Measurements from ENCODE around the gene MFSD6L.

MFSD6L gene

GRCh38 chr17:8835106-8835505 lies 35.9 kb upstream of the MFSD6L start:
- in situ Hi-C loops (cut with MboI; ENCODE audit: low pct_unique_long_range_greater_than_20kb, low sequenced_read_pairs, unreplicated experiment), result no loop called here
- no peak for TF ChIP-seq CTCF (IDR thresholded peaks at IDR 0.05; ENCODE audit: extremely low read depth, insufficient read depth, missing control alignments)
- DNase-seq (ENCODE audit: low spot score), result no peak

- DNase-seq (ENCODE audit: low spot score), result no peak
- in situ Hi-C loops (cut with MboI; ENCODE audit: low pct_unique_long_range_greater_than_20kb, low sequenced_read_pairs, unreplicated experiment), result no loop called here
- peak; percentile 61 for TF ChIP-seq CTCF (IDR thresholded peaks at IDR 0.05; ENCODE audit: extremely low read depth, insufficient read depth, missing control alignments)
These were observed 33.7 kb upstream of the MFSD6L start for GRCh38 chr17:8832711-8833352.

DNA sequence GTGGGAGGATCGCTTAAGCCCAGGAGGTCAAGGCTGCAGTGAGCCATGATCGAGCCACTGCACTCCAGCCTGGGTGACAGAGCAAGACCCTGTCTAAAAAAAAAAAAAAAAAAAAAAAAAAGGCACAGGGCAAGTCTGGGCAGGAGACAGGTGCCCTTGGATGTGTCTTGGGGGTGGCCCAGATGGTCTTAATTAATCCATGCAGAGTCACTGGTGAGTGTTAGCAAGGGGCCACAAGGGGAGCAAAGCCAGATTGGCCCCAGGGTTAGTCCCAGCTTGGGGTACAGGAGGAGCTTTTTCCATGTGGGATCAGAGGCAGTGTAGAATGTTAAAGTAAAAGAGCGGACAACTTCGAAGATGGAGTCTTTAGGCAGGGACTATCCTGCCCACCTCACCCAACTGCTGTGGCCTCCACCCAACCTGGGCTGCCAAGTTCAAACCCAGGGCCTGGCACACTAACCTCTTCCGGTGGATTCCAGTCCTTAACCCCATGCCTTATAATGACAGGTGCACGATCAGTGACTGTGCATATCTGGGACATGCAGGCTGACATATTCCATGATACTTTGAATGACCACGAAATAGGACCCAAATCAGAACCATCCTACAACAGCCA lies 32.2 kb upstream of the MFSD6L start:
- DNase-seq (ENCODE audit: low spot score), result no peak
- no peak for TF ChIP-seq CTCF (IDR thresholded peaks at IDR 0.05; ENCODE audit: extremely low read depth, insufficient read depth, missing control alignments)
- in situ Hi-C loops (cut with MboI; ENCODE audit: low pct_unique_long_range_greater_than_20kb, low sequenced_read_pairs, unreplicated experiment), result no loop called here

- no peak for DNase-seq (ENCODE audit: low spot score)
- no peak for TF ChIP-seq CTCF (IDR thresholded peaks at IDR 0.05; ENCODE audit: extremely low read depth, insufficient read depth, missing control alignments)
- in situ Hi-C loops (cut with MboI; ENCODE audit: low pct_unique_long_range_greater_than_20kb, low sequenced_read_pairs, unreplicated experiment), result no loop called here
These were observed 31.0 kb upstream of the MFSD6L start for GRCh38 chr17:8830141-8830540.

DNA sequence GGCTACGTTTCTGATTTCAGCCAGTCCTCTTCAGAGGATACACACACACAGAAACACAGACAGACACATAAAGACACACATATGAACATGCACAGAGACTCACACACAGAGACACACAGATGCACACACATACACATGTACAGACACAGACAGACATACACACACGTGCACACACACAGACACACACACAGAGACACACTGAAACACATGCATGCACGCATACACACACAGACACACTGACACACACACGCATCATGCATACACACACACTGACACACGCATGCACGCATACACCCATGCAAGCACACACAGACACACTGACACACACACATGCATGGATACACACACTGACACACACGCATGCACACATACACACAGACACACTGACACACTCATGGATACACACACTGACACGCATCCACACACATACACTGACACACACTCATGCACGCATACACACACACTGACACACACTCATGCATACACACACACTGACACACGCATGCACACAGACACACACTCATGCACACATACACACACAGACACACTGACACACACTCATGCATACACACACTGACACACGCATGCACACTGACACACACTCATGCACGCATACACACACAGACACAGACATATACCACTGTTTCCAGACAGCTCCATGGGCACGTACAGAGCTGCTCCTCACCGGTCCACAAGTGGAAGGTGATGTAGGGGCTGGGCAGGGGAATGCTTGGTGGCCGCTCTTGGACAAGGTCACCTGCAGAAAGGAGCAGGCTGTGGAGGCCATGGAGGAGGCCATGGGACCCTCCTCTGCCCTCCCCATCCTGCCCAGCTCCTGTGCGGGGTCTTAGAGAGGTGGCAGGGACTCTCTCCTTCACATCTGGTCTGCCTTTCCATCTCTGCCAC lies 30.1 kb upstream of the MFSD6L start:
- in situ Hi-C loops (cut with MboI; ENCODE audit: low pct_unique_long_range_greater_than_20kb, low sequenced_read_pairs, unreplicated experiment), result no loop called here
- DNase-seq (ENCODE audit: low spot score), result no peak
- no peak for TF ChIP-seq CTCF (IDR thresholded peaks at IDR 0.05; ENCODE audit: extremely low read depth, insufficient read depth, missing control alignments)

DNA sequence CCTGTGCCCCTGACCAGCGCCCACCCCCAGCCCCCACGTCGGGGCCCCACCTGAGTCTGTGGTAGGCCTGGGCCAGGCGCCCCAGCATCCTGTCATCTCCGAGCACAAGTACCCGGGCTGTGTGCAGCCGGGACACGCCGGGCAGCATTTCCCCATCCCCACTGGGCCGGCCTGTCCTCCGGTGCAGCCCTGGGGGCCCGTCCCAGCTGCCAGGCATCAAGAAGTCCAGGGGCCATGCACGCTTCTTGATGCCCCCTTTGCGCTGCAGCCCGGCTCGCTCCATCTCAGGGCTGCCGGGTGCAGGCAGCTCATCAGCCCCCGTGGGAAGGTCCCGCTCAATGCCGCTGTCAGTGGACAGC lies 29.3 kb upstream of the MFSD6L start:
- no peak for TF ChIP-seq CTCF (IDR thresholded peaks at IDR 0.05; ENCODE audit: extremely low read depth, insufficient read depth, missing control alignments)
- in situ Hi-C loops (cut with MboI; ENCODE audit: low pct_unique_long_range_greater_than_20kb, low sequenced_read_pairs, unreplicated experiment), result no loop called here
- DNase-seq (ENCODE audit: low spot score), result no peak
